Activated T-cell treated with anti-CD3 and anti-CD28 coated beads, Interleukin-2, amount 50 U/mL, for 72 hours (primary cell): ENCODE measurements around the gene CFAP410. TPM values are rescaled to one million over a fixed set of nuclear protein-coding genes. Genes with fewer than 3 reads are reported as not detected.
A peak's percentile ranks its signal among the peaks of the same experiment; 100 is the strongest.

Experiments
- ATAC-seq, 2 donors: fragments of 150-1000 bp; cut with Tn5 transposase; replicated peaks in 1 of 2; 2 replicates each; pipeline ENCODE4 v1.10.0; 2021; ENCODE audit warnings: moderate library complexity in 2 of 2, mild to moderate bottlenecking in 1 of 2
- DNase-seq, 2 donors: peaks; one replicate each; pipeline ENCODE4 v3.0.0; 2021 to 2022; ENCODE audit warnings: mixed read lengths in 1 of 2
- H3K27ac Mint-ChIP-seq: one replicate; pipeline ENCODE4 v1.8.0; 2022; ENCODE audit warnings: mild to moderate bottlenecking, moderate library complexity, mixed read lengths
- H3K27me3 Mint-ChIP-seq: one replicate; pipeline ENCODE4 v1.8.0; 2022; ENCODE audit warnings: low read depth, mixed read lengths
- H3K36me3 Mint-ChIP-seq, 2 donors: one replicate each; pipeline ENCODE4 v1.8.0; 2022; ENCODE audit warnings: mixed read lengths in 2 of 2, mild to moderate bottlenecking in 1 of 2; ENCODE audit not compliant: insufficient read depth in 2 of 2
- H3K4me1 Mint-ChIP-seq: one replicate; pipeline ENCODE4 v1.8.0; 2022; ENCODE audit warnings: low read depth, mixed read lengths
- H3K4me3 Mint-ChIP-seq, 2 donors: one replicate each; pipeline ENCODE4 v1.8.0; 2022; ENCODE audit warnings: mild to moderate bottlenecking in 2 of 2, mixed read lengths in 2 of 2, moderate library complexity in 2 of 2
- H3K9me3 Mint-ChIP-seq, 2 donors: one replicate each; pipeline ENCODE4 v1.8.0; 2022; ENCODE audit warnings: mixed read lengths in 2 of 2
- total RNA-seq, 2 donors: library from RNA; stranded (reverse); gene quantifications; one replicate each; pipeline ENCODE4 v1.2.3, GENCODE V29; 2022

Gene CFAP410
- total RNA-seq, 2 donors from 2014 or later: 14.5 to 17.2 TPM

GRCh38 chr21:44299085-44299457 lies 40.1 kb downstream of the CFAP410 start:
- Mint-ChIP-seq H3K36me3 (no peaks in the 10 kb centered on the region), H3K4me3 (peak overlapping the region; percentile 88 to 91), H3K9me3 (no peaks in the 10 kb centered on the region), H3K4me1 (peaks cover 53% of the 10 kb centered on the region), H3K27ac (peak overlapping the region; percentile 60), H3K27me3 (no peaks in the 10 kb centered on the region)
- DNase-seq (no peak), ATAC-seq (no peak)

GRCh38 chr21:44298301-44298700 lies 40.9 kb downstream of the CFAP410 start:
- DNase-seq (no peak), ATAC-seq (no peak)
- H3K36me3 Mint-ChIP-seq: no peaks in the 10 kb centered on the region

DNA sequence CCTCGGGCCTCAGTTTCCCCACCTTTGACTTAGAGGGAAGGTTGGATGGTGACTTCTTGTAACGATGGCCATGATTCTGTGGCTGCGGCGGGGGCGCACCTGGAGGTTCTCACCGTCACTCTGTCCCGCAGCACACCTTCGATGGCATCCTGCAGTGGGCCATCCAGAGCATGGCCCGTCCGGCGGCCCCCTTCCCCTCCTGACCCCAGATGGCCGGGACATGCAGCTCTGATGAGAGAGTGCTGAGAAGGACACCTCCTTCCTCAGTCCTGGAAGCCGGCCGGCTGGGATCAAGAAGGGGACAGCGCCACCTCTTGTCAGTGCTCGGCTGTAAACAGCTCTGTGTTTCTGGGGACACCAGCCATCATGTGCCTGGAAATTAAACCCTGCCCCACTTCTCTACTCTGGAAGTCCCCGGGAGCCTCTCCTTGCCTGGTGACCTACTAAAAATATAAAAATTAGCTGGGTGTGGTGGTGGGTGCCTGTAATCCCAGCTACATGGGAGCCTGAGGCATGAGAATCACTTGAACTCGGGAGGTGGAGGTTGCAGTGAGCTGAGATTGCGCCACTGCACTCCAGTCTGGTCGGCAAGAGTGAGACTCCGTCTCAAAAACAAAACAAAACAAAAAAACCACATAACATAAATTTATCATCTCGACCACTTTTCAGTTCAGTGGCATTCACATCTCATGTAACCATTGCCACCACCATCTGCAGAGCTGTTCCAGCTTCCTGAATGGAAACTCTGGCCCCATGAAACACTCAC lies 41.5 kb downstream of the CFAP410 start:
- Mint-ChIP-seq H3K4me1 (peaks cover 43% of the 10 kb centered on the region), H3K36me3 (no peaks in the 10 kb centered on the region)

More at GRCh38 chr21:44298301-44298700, 40.9 kb downstream of the CFAP410 start:
- Mint-ChIP-seq H3K4me1 (peaks cover 48% of the 10 kb centered on the region), H3K27me3 (no peaks in the 10 kb centered on the region), H3K27ac (peak overlapping the region; percentile 63), H3K4me3 (peak overlapping the region; percentile 31 to 54), H3K9me3 (no peaks in the 10 kb centered on the region)

DNA sequence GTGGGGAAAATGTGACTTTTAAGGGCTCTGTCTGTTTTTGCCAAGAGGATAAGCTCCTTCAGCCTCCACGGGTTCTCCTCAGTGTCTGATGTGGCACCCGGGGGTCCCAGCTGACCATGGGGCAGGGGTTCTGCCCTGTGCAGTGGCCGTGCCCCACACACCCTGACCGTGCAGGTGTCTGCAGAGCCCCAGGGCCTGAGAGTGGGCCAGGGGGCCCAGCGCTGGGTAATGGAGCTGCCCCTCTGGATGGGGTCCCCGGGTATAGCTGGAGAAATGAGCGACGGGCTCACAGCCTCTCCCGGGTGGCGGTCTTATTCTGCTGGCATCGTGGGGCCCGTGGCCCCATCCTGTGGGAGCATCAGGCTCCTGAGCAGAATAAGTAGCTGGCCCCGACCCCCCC lies 42.3 kb downstream of the CFAP410 start:
- no peak for DNase-seq
- no peaks in the 10 kb centered on the region for H3K27me3 Mint-ChIP-seq
- ATAC-seq: no peak
- peaks cover 35% of the 10 kb centered on the region for H3K4me1 Mint-ChIP-seq
- H3K27ac Mint-ChIP-seq: no peak overlapping the region
- H3K4me3 Mint-ChIP-seq: no peak overlapping the region
- no peaks in the 10 kb centered on the region for H3K36me3 Mint-ChIP-seq
- H3K9me3 Mint-ChIP-seq: no peaks in the 10 kb centered on the region

More for the DNA sequence above, 41.5 kb downstream of the CFAP410 start:
- Mint-ChIP-seq H3K9me3 (no peaks in the 10 kb centered on the region), H3K27ac (no peak overlapping the region), H3K4me3 (peak overlapping the region; percentile 27 to 61), H3K27me3 (no peaks in the 10 kb centered on the region)
- peak; percentile 73 to 75 for DNase-seq
- ATAC-seq: peak; percentile 45 to 54

GRCh38 chr21:44296103-44296519 lies 43.1 kb downstream of the CFAP410 start:
- Mint-ChIP-seq H3K9me3 (no peaks in the 10 kb centered on the region), H3K4me3 (no peak overlapping the region), H3K36me3 (no peaks in the 10 kb centered on the region), H3K27me3 (no peaks in the 10 kb centered on the region), H3K4me1 (peaks cover 28% of the 10 kb centered on the region), H3K27ac (no peak overlapping the region)
- DNase-seq (no peak), ATAC-seq (no peak)

GRCh38 chr21:44295646-44296045 lies 43.5 kb downstream of the CFAP410 start:
- Mint-ChIP-seq H3K36me3 (no peaks in the 10 kb centered on the region), H3K27me3 (no peaks in the 10 kb centered on the region), H3K4me3 (no peak overlapping the region), H3K9me3 (no peaks in the 10 kb centered on the region), H3K27ac (no peak overlapping the region), H3K4me1 (peaks cover 23% of the 10 kb centered on the region)
- ATAC-seq (no peak), DNase-seq (no peak)

- DNase-seq: no peak
- no peaks in the 10 kb centered on the region for H3K9me3 Mint-ChIP-seq
- no peak for ATAC-seq
- H3K4me1 Mint-ChIP-seq: peaks cover 22% of the 10 kb centered on the region
- no peak overlapping the region for H3K27ac Mint-ChIP-seq
- H3K4me3 Mint-ChIP-seq: no peak overlapping the region
- no peaks in the 10 kb centered on the region for H3K27me3 Mint-ChIP-seq
- no peaks in the 10 kb centered on the region for H3K36me3 Mint-ChIP-seq
Measured at GRCh38 chr21:44295163-44295573, 44.0 kb downstream of the CFAP410 start.

DNA sequence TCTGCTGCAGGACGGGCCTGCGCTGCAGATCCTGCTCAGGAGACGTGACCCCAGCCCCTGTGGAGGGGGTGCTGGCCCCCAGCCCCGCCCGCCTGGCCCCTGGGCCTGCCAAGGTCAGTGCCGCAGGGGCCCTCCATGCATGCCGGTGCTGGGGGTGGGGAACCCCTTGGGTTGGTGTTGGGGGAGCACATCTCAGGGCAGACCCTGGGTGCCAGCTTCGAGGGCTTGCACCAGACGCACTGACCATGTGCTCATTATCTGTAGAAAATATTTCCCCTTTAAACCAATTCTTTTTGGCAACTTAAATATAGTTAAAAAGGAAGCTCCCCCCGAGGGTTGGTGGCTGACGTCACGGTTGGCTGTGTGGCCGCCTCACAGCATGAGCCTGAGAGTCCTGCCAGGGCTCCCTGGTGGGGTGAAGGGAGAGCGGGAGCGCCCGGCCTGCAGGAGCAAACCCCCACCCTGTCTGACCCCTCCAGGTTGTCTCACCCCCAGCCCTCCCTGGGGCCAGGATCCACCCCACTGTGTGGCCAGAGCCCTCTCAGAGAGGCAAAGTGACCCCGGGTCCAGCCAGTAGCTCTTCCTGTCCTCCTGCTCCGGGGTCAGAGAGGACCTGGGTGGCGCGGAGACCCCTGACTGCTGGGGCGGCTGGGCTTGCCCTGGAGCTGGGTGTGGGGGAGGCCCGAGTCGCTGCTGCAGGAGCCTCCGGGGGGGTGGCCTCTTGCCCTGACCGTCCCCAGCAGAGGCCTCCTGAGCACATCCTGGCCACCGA lies 44.6 kb downstream of the CFAP410 start:
- Mint-ChIP-seq H3K4me3 (no peak overlapping the region), H3K9me3 (no peaks in the 10 kb centered on the region), H3K36me3 (no peaks in the 10 kb centered on the region), H3K27ac (no peak overlapping the region), H3K27me3 (no peaks in the 10 kb centered on the region), H3K4me1 (peaks cover 22% of the 10 kb centered on the region)
- DNase-seq (no peak), ATAC-seq (no peak)

- H3K4me3 Mint-ChIP-seq: no peak overlapping the region
- DNase-seq (no peak), ATAC-seq (no peak)
- no peaks in the 10 kb centered on the region for H3K36me3 Mint-ChIP-seq
- H3K9me3 Mint-ChIP-seq: no peaks in the 10 kb centered on the region
- peaks cover 20% of the 10 kb centered on the region for H3K4me1 Mint-ChIP-seq
- H3K27ac Mint-ChIP-seq: no peak overlapping the region
- H3K27me3 Mint-ChIP-seq: no peaks in the 10 kb centered on the region
Measured at GRCh38 chr21:44293551-44294231, 45.5 kb downstream of the CFAP410 start.

GRCh38 chr21:44292812-44293195 lies 46.4 kb downstream of the CFAP410 start:
- H3K9me3 Mint-ChIP-seq: no peaks in the 10 kb centered on the region
- H3K4me1 Mint-ChIP-seq: peaks cover 11% of the 10 kb centered on the region
- DNase-seq: no peak
- no peak for ATAC-seq
- no peak overlapping the region for H3K27ac Mint-ChIP-seq
- no peaks in the 10 kb centered on the region for H3K27me3 Mint-ChIP-seq
- no peak overlapping the region for H3K4me3 Mint-ChIP-seq
- H3K36me3 Mint-ChIP-seq: no peaks in the 10 kb centered on the region

GRCh38 chr21:44291936-44292811 lies 47.0 kb downstream of the CFAP410 start:
- peaks cover 5% of the 10 kb centered on the region for H3K4me1 Mint-ChIP-seq
- ATAC-seq (no peak), DNase-seq (no peak)
- no peak overlapping the region for H3K27ac Mint-ChIP-seq
- no peaks in the 10 kb centered on the region for H3K27me3 Mint-ChIP-seq
- no peak overlapping the region for H3K4me3 Mint-ChIP-seq
- no peaks in the 10 kb centered on the region for H3K36me3 Mint-ChIP-seq
- no peaks in the 10 kb centered on the region for H3K9me3 Mint-ChIP-seq

- Mint-ChIP-seq H3K27me3 (no peaks in the 10 kb centered on the region), H3K4me3 (no peak overlapping the region), H3K4me1 (peaks cover 4% of the 10 kb centered on the region), H3K27ac (no peak overlapping the region), H3K36me3 (no peaks in the 10 kb centered on the region), H3K9me3 (no peaks in the 10 kb centered on the region)
- ATAC-seq (no peak), DNase-seq (no peak)
Measured at GRCh38 chr21:44291078-44291935, 47.9 kb downstream of the CFAP410 start.
